CD1c-positive myeloid dendritic cell (primary cell): ENCODE measurements around the gene B4GALNT4.
"Not testable (repeated sequence)": the region's sequence is repeated elsewhere in the genome, so short reads cannot be mapped to it uniquely, and the experiment has no call there.

Source experiments
- DNase-seq: peaks from one replicate; pipeline ENCODE4 v3.0.0-alpha.2; 2016; ENCODE audit errors: extremely low spot score

Gene B4GALNT4

DNA sequence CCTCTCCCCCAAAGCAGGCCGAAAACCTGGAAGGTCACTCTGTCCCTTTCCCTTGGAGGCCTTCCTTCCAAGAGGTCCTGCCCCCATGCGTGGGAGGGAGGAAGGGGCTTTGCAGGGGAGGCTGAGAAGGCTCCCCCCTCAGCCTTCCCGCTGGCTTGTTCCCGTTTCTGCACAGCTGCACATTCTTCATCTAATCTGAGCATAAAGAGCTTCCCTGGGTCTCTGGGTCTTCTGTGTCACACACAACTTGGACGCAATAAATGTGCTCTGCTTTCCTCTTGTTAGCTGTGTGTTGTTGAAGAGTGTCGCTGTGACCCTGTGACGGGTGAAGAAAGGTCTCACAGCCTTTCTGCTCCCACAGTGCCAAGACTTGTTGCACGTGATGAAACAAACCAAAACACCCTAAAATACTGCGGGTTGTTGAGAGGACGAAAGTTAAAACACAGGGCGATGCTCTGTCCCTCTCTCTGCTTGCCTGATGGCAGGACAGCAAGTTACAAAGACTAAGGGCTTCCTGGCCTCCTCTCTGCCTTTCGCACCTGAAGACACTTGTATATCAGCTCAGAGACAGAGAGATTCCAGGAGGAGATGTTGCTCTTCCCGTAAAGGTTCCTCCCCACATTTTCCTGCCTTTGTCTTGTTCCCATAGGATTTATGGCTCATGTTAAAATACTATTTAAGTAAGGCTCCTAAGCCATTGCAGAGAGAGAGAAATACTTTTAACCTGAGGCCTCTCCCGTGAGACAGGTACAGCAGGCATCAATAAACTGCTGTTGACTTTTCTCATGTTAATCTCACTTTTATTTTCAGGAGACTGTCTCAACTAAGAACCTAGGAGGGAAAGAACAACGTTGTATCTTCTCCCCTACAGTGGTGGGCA lies 33.3 kb upstream of the B4GALNT4 start:
- peak; percentile 54 for DNase-seq

DNA sequence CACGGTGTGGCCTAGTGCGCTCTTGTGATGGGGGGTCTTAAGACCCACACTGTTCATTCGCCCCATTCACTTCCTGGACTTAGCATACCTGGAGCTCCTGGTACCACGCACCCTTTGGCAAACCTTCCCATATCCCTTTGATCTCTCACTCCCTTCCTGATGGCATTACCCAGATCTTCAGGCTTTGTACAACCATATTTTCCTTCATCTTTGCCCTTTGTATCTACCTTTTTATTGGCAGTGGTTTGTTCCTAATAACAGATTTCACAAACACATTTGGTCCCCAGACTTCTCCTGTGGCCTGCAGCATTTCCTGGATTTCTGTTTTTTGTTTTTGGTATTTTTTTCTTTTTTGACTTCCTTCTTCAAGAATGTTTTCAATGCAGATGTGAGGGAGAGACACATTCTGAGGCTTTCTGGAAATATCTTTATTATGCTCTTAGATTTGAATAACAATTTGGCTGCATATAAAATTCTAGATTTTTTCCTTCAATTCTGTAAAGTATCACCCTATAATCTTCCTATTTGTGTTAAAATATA lies 32.6 kb upstream of the B4GALNT4 start:
- no peak for DNase-seq

DNA sequence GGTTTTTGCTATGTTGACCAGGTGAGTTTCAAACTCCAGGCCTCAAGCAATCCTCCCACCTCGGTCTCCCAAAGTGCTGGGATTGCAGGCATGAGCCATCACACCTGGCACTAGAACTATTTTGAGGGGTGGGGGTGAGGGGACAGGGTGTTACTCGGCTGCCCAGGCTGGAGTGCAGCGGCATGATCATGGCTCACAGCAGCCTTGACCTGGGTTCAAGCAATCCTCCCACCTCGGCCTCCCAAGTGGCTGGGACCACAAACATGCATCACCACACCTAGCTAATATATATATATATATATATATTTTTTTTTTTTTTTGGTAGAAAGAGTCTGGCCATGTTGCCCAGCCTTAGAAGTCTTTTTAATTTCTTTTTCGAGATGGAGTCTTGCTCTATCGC lies 31.6 kb upstream of the B4GALNT4 start:
- no peak for DNase-seq

DNA sequence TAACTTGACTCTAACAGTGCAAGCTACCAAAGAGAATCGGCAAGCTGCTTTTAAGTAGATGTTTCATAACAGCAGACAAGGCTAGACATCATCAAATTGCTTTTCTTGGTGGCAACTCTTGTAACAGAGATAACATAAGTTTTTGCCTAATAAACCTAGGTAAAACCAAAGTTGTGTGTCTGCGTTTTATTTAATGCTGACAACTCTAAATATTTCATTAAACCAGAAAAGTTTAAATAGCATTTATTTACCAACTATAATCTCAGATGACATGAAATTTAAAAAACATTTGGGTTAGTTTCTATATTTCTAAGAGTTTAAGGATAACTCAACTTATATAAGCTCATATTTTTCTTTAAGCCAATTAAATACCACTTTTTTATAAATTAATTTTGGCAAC lies 29.3 kb upstream of the B4GALNT4 start:
- no peak for DNase-seq

DNA sequence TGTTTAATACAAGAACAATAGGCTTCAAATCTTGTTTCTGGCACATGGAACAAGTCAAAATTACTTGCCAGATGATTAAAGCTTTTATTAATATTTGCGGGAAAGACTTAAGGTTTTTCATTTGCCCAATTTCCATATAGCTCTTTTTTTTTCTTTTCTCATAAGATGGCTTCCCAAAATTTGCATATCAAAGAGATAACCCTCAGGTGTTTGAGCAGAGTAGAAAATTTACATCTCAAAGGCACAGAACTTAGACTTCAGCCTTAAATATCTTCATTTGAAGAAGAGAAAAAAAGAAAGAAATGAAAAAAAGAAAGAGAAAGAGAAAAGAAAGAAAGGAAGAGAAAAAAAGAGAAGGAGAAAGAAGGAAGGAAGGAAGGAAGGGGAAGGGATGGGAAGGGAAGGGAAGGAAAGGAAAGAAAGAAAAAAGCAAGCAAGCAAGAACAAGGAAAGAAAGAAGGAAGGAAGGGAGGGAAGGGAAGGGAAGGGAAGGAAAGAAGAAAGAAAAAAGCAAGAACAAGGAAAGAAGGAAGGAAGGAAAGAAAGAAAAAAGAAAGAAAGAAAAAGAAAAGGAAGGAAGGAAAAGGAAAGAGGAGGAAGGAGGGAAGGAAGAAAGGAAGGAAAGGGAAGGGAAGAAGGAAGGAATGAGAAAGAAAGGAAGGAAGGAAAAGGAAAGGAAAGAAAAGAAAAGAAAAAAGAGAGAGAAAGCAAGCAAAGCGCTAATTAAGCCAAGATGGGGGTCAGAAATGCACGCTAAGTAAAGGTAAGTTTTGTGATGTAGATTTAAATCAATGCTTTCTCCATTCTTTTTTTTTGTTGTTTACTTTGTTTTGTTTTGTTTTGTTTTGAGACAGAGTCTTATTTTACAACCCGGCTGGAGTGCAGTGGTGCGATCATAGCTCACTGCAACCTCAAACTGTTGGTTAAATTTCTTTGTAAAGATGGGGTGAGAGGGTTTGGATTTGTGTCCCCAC lies 28.5 kb upstream of the B4GALNT4 start:
- no peak for DNase-seq

DNA sequence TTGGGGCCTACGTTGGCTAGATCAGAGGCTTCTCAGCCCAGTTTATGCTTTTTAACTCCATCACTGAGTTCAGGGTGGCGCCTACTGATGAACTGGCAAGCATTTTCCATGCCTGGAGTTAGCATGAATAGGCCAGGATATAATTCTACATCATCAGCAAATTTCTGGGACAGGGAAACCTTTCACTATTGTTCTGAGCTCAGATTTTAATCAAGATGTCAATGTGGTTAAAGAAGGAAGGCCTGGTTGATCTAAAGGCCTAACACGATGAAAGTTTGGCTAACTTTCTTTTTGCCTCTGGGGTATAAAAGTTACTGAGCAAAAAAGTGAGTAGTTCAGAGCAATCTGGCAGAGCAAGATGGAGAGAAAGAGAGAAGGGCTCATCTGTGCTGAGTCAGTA lies 27.0 kb upstream of the B4GALNT4 start:
- no peak for DNase-seq

DNA sequence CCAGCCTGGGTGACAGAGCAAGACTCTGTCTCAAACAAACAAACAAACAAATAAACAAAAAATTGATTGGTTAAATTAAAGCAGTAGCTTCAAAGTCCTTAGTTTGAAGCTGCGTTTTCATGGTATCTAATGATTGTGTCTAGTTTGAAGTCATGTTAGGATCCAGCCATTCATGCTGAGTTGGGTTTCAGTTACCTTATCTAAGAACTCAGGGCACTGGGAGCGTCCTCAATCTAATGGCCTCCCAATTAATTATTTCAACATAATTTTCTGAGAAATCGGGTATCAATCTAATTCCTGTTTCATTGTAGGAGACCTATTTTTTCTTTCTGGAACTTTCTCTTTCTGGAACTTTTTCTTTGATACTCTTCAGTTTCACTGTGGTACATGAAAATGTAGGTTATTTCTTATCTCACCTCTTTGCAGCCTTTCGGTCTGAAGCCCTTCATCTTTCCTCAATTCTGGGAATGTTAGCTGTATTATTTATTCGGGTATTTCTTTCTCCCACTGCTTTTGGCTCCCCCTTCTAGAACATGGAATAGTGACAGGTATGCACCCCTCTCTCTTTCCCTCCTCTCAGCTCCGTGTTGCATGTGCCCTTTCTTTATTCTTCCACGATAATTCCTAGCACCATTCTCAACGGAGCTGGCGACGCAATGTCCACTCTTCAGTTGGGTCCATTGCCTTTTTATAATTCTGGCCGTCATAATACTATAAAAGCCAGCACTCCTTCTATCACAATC lies 24.3 kb upstream of the B4GALNT4 start:
- no peak for DNase-seq

DNA sequence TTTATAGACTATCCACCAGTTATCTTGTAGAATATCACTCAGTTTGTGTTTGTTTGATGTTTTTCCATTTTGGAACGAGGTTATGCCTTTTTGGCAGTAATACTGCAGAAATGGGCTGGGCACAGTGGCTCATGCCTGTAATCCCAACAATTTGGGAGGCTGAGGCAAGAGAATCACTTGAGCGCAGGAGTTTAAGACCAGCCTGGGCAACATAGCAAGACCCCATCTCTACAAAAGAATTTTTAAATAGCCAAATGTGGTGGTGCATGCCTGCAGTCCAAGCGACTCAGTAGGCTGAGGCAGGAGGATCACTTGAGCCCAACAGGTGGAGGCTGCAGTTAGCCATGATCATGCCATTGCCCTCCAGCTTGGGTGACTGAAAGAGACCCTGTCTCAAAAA lies 22.8 kb upstream of the B4GALNT4 start:
- no peak for DNase-seq

DNA sequence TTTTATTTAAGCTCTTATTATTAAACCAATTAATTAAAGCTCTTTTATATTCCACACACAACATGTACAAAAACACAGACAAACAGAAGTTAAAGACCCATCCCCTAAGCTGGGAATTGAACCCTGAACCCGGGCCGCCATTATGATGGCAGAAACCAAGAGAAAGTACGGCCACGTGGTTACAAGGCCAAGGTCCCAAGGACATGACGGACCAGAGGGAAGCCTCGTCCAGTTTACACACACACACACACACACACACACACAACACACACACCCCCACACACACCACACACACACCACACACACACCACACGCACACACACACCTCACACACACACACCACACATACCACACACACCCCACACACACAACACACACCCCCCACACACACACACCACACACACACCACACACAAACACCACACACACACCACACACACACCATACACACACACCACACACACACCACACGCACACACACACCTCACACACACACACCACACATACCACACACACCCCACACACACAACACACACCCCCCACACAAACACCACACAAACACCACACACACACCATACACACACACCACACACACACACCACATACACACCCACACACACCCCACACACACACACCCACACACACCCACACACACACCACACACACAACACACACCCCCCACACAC lies 19.9 kb upstream of the B4GALNT4 start:
- DNase-seq: not testable (repeated sequence)

DNA sequence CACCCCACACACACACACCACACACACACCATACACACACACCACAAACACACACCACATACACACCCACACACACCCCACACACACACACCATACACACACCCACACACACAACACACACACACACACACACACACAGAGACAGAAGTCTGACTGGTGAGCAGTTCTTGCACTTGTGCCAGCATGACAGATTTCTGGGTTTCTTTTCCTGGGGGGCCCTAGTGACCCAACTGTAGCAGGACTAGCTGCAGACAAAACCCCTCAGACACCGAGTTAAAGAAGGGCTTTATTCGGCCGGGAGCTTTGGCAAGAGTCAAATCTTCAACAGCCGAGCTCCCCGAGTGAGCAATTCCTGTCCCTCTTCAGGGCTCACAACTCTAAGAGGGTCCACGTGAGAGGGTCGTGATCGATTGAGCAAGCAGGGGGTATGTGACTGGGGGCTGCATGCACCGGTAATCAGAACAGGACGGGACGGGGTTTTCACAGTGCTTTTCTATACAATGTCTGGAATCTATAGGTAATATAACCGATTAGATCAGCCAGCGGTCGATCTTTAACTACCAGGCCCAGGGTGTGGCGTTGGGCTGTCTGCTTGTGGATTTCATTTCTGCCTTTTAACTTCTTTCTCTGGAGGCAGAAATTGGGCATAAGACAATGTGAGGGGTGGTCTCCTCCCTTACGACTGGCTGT lies 19.1 kb upstream of the B4GALNT4 start:
- DNase-seq: not testable (repeated sequence)

DNA sequence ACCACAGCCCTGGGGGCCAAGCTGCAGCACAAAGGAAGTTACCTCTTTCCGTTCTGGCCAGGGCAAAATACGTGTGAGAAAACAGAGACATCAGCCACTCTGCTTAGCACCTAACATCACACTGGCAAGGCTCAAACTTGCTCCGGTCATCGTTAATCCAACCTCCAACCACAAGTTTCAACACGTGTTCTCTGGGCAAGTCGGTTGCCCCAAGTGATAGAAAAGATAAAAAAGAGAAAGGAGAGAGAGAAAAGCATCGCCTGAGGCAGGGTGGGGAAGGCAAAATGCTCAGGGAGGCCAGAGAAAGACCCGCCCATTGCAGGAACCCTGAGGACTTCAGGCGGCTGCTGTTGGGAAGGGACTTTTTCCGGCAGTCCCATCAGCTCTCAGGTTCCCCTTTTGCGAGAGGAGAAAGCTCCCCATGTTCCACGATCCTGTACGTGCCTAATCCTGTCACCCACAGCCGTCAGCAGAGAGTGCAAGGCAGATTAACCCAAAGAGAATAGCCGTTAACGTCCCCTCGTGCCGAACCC lies 18.5 kb upstream of the B4GALNT4 start:
- peak; percentile 26 for DNase-seq

DNA sequence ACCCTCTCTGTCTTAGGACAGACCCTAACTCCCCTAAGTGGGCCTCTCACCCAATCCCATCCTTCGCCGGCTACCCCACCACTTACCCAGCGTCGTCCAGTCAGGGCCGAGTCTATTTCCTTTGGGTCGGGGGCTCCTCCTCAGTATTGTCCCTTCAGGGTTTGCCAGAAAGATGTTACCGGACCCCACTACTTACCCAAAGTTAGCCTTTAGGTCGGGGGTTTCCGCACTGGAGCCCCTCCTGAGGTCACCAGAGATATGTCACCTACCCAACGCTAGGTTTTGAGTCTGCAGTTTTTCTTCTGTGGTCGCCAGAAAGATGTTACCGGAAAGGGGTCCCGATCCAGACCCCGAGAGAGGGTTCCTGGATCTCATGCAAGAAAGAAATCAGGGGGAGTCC lies 17.9 kb upstream of the B4GALNT4 start:
- DNase-seq: no peak

DNA sequence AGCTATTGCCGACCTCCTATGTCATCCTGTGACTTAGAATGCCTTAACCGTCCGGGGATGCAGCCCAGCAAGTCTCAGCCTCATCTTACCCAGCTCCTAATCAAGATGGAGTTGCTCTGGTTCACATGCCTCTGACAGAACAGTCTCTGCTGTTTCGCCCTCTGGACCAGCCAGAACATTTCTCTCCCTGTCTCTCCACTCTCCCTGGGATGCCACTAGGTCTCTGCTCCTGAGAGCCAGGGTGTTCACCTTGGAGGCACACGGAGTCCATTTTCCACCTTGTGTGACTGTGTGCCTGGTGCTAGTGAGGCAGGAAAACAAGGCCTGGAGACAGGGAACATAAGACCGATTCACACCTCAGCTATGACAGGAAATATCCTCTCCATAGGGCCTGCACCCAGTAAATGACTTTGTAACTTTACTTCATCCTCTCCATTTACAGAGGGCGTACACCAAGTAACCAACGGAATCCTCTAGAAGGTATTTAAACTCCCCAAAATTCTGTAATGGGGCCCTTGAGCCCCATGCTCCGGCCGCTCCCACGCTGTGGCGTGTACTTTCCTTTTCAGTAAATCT lies 16.8 kb upstream of the B4GALNT4 start:
- no peak for DNase-seq

DNA sequence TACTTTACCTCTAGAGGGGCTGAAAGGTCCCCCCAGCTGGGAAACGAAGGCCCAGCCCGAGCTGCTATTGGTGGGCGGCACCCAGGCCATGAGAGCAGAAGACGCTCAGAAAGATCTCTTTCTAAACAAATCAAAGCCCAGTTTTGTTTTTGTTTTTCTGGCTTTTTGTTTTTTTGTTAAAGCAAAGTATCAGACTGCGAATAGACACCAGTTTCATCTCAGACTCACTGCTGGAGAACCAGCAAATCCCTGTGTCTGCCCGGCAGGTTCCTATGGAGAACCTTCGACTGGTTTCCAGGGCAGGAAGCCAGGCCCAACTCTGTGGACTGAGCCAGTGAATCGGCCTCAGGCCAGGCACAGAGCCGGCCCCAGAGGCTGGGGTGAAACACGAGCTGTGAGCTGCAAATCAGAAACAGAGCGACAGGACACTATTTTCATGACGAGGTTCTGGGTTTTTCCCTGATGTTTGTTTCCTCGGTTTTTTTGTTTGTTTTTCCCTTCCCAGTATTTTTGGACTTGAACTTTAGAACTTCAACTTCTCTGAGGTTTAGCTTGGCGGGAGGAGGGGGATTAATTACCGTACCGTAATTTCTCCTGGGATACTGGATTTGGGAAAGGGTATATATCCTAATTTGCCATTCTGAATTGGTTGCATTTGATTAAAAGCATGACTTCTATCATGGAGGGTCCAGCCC lies 16.0 kb upstream of the B4GALNT4 start:
- no peak for DNase-seq

DNA sequence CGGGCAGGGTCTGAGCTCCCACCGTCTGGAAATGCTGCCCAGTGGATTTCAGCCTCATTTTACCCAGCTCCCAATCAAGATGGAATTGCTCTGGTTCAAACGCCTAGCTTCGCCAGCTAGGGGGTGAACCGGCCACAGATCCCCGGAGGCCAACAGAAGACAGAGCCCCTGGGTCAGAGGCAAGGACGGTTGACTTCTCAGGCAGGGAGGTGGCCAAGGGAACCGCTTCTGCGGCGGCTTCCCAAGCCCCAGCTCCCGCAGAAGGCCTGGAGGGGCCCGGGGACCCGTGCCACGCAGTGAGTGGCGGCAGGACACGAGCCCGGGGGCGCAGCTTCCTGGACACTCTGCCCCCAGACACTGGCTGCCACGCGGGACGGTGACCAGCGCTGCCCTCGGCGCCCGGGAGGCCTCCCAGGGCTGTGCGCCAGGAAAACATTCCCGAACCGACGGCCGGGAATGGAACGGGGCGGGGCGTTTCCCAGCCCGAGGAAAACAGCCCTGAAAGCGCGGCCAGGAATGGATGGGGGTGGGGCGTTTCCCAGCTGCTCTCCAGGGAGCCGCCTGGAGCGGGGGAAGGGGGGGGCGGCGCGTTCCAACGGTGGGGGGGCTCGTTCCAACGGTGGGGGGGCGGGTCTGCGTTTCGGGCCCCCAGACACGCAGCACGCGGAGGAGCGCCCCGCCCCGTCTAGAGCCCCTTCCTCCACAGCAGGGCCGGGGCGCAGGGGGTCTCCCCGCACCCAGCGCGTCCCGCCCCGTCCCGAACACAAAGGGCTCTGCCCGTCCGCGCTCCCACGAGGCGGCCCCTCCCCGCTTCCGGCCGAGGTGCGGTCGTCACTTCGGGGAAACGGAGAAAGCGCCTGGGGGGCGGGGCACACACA lies 13.5 kb upstream of the B4GALNT4 start:
- peak; percentile 53 for DNase-seq

DNA sequence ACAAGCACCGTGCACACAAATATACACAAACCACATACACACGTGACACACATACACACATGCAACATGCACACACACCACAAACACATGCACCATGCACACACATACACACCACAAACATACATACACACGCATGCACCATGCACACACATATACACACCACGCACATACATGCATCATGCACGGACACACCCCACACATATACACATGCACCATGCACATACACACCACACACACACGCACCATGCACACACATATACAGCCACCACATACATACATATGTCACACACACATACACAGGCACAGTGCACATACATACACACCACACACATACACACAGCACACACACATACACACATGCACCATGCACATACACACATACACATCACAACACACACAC lies 12.7 kb upstream of the B4GALNT4 start:
- DNase-seq: no peak

DNA sequence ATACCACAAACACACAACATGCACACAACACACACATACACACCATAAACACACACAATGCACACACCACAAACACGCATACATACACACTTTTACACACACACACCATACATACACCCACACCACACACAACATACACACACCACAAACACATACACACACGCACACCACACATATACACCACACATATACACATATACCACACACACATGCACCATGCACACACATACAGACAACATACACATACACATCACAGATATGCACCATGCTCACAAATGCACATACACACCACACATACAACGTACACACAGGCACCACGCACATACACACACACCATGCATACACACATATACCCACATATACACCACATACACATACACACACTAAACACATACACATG lies 11.7 kb upstream of the B4GALNT4 start:
- DNase-seq: no peak

DNA sequence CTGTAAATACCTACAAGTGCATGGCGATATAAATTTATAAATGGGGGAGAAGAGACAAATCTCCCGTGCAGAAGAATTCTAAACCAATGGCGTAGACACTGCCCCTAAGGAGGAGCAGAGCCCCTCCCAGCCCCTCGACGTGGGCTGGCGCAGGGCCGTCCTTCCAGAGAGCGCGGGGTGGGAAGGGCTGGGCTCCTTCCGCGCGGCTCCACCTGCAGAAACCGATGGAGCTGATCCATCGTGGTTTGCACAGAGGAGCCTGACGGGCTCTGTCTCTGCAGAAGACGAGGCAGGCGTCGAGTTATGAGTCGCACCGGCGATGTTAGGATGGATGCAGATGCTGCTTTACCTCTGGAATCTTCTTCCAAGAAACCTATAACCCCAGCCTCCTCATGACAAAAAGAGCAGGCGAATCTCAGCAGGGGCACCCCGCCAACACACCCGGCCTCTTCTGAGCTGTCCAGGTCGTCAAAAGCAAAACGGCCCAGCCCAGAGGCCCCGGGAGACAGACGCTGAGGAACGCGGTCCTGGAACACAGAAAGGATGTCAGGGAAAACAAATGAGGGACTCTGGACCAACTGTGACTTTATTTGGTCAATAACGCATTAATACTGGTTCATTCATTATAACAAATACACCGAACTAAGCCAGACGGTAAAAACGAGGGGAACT lies 11.0 kb upstream of the B4GALNT4 start:
- DNase-seq: no peak
